ENCODE results near the gene TKT.
"Not testable (repeated sequence)": the region's sequence is repeated elsewhere in the genome, so short reads cannot be mapped to it uniquely, and the experiment has no call there.

The TKT gene, protein sequence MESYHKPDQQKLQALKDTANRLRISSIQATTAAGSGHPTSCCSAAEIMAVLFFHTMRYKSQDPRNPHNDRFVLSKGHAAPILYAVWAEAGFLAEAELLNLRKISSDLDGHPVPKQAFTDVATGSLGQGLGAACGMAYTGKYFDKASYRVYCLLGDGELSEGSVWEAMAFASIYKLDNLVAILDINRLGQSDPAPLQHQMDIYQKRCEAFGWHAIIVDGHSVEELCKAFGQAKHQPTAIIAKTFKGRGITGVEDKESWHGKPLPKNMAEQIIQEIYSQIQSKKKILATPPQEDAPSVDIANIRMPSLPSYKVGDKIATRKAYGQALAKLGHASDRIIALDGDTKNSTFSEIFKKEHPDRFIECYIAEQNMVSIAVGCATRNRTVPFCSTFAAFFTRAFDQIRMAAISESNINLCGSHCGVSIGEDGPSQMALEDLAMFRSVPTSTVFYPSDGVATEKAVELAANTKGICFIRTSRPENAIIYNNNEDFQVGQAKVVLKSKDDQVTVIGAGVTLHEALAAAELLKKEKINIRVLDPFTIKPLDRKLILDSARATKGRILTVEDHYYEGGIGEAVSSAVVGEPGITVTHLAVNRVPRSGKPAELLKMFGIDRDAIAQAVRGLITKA

DNA sequence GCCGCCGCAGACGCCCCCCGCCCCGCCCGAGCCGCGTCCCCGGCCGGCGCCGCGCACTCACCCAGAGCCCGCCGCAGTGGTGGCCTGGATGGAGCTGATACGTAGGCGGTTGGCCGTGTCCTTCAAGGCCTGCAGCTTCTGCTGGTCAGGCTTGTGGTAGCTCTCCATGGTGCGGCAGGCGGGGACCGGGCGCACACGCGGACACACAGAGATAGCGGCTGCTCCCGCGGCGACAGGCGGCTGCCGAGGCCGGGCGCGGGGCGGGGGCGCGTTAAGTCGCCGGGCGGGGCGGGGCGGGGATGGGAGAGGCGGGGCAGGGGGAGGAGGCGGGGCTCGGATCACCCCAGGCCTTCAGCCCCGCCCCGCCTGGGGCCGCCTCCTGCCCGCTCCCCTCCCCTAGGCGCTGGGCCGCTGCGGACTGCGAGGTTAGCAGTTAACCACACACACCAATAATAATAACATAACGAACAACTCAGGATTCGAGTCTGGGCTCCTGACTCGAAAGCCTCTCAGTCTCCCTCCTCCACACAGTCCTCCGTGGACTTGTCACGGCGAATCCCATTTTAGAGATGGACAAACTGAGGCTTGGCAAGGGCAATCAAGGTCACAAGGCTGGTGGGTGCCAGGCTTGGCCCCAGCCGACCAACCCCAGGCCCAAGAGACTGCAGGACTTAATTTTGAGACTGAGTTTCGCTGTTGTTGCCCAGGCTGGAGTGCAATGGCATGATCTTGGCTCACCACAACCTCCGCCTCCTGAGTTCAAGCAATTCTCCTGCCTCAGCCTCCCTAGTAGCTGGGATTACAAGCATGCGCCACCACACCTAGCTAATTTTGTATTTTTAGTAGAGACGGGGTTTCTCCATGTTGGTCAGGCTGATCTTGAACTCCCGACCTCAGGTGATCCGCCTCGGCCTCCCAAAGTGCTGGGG, at the start of gene TKT:
TKT (minus strand) TSS at position 248 of the 929 bp plus-strand sequence; CDS start at position 168, 80 bp downstream.
- DNase-seq: peak; percentile 66 to 75

- no peak for DNase-seq
Measured at GRCh38 chr3:53303957-53304356, 48.1 kb upstream of the TKT start.

DNA sequence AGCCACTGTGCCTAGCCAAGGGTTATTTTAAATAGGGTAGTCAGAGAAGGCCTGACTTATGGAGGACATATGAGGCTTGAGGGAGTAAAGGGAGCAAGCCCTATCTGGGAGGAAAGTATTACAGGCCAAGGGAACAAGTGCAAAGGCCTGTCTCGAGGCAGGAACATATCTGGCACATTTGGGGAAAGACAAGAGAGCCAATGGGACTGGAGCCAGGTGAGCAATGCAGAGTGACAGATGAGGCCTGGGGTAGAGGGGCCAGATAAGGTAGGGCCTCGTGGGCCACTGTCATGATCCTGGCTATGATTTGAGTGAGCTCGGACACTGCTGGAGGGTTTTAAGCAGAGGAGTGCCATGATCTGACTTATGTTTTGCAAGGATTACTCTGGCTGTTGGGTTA, 47.7 kb upstream of the TKT start:
- DNase-seq: no peak

- no peak for DNase-seq
Measured at GRCh38 chr3:53300826-53301225, 45.0 kb upstream of the TKT start.

- peak; percentile 4 to 12 for DNase-seq
Measured at GRCh38 chr3:53299611-53300023, 43.8 kb upstream of the TKT start.

DNA sequence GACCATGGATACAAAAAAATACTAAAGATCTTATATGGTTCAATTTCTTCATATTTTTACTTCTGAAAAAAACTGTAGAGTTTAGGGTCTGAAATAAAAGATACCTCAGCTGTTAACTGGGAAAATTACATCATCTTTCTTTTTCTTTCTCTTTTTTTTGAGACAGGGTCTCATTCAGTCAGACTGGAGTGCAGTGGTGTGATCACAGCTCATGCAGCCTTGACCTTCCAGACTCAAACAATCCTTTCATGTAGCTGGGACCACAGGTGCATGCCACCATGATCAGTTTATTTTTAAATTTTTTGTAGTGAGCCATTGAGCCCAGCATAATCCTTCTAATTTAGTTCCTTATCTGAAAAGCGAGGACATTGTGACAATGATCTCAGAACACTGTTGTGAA, 39.6 kb upstream of the TKT start:
- no peak for DNase-seq

DNA sequence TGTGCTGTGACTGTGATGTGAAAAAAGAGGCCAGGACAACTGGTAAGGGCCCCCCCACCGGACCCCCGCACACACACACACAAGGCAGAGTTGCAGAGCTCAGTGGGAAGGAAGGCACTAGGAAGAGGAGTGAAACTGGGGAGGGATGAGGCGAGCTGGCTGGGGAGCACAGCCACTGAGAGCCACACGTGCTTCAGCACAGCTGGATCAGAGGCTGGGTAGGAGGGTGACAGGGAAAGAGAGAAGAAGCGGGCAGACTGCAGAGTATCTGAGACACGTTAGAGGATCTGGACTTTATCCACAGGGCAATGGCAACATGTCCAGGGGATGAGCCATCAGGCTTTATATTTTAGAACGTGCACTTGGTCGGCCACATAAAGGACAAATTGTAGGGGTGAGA, 38.0 kb upstream of the TKT start:
- DNase-seq: no peak

GRCh38 chr3:53288214-53288613, 32.4 kb upstream of the TKT start:
- DNase-seq: no peak

- DNase-seq: no peak
Measured at GRCh38 chr3:53287131-53287629, 31.4 kb upstream of the TKT start.

GRCh38 chr3:53286727-53287126, 30.9 kb upstream of the TKT start:
- DNase-seq: no peak

GRCh38 chr3:53282581-53282980, 26.8 kb upstream of the TKT start:
- no peak for DNase-seq

GRCh38 chr3:53278667-53279066, 22.8 kb upstream of the TKT start:
- no peak for DNase-seq

- DNase-seq: no peak
Measured at GRCh38 chr3:53274938-53275605, 19.2 kb upstream of the TKT start.

GRCh38 chr3:53273146-53273670, 17.4 kb upstream of the TKT start:
- no peak for DNase-seq

- peak; percentile 41 to 65 for DNase-seq
Measured at GRCh38 chr3:53269888-53270880, 14.4 kb upstream of the TKT start.

GRCh38 chr3:53269193-53269592, 13.4 kb upstream of the TKT start:
- DNase-seq: not testable (repeated sequence)

DNA sequence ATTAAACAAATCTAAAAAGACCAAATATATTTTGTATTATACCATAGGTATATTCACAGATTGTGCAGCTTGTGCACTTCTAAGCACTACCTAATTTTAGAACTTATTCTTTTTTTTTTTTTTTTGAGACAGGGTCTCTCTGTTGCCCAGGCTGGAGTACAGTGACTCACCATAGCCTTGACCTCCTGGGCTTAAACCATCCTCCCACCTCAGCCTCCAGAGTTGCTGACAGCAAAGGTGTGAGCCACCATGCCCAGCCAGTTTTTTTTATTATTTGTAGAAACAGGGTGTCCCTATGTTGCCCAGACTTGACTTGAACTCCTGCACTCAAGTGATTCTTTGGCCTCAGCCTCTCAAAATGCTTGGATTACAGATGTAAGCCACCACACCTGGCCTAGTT, 11.9 kb upstream of the TKT start:
- no peak for DNase-seq

GRCh38 chr3:53264718-53265117, 8.9 kb upstream of the TKT start:
- peak in 1 of 2 experiments; percentile 5 for DNase-seq

- no peak for DNase-seq
Measured at GRCh38 chr3:53263907-53264306, 8.1 kb upstream of the TKT start.

GRCh38 chr3:53261712-53262111, 5.9 kb upstream of the TKT start:
- DNase-seq: no peak

GRCh38 chr3:53260286-53260785, 4.5 kb upstream of the TKT start:
- DNase-seq: no peak

All from NCI-H2081 (cell line).